NCI-H460 (cell line): ENCODE measurements around the gene HECTD1. TPM values are rescaled to one million over a fixed set of nuclear protein-coding genes. Genes with fewer than 3 reads are reported as not detected.
"Not testable (repeated sequence)": the region's sequence is repeated elsewhere in the genome, so short reads cannot be mapped to it uniquely, and the experiment has no call there.

Experiments
- DNase-seq: peaks from one replicate; pipeline ENCODE4 v3.0.0-alpha.2; 2016; ENCODE audit warnings: low read depth; ENCODE audit errors: extremely low read depth
- total RNA-seq: library from RNA; depleted of rRNA; stranded (reverse); fragments of >200 nt; shearing (Covaris generic); gene quantifications from 2 replicates; pipeline ENCODE4 v1.2.3, GENCODE V29; 2014

HECTD1 gene
- total RNA-seq, 1 experiment from 2014 or later, result 177 TPM

DNA sequence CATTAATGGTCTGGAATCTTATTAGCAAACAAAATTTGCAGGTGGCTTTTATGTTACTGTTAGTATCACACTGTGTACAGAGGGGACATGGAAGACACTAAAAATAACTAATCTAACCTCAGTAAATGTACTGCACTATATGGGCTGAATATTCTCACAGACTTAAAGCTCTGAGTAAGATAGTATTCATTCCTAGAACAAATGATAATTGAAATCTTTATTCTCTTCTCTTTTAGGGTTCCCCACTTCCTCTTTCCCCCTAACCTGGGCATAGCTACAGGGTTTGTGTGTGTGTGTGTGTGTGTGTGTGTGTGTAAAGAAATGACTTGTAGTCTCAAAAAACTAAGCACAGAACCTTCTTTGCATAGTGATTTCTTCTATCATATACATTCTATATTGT is 21.4 kb upstream of the HECTD1 start:
- DNase-seq, result no peak

GRCh38 chr14:31228533-31228932 is 20.9 kb upstream of the HECTD1 start:
- no peak for DNase-seq

- DNase-seq, result no peak
Measured at GRCh38 chr14:31224808-31225207, 17.2 kb upstream of the HECTD1 start.

GRCh38 chr14:31223331-31223730 is 15.7 kb upstream of the HECTD1 start:
- DNase-seq, result no peak

DNA sequence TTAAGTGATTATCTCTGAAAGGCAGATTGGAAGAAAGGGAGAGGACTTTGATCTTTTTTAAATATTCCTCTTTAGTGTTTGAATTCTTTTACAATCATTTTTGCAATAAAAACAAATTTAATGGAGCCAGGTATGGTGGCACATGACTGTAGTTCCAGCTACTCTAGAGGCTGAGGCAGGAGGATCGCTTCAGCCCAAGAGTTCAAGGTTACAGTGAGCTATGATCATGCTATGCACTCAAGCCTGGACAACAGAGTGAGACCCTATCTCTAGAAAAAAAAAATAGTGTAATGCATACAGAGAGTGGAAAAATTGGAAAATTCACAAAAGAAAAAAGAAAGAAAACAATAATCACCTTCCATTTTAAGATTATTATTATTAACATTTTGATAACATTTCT is 15.2 kb upstream of the HECTD1 start:
- no peak for DNase-seq

DNA sequence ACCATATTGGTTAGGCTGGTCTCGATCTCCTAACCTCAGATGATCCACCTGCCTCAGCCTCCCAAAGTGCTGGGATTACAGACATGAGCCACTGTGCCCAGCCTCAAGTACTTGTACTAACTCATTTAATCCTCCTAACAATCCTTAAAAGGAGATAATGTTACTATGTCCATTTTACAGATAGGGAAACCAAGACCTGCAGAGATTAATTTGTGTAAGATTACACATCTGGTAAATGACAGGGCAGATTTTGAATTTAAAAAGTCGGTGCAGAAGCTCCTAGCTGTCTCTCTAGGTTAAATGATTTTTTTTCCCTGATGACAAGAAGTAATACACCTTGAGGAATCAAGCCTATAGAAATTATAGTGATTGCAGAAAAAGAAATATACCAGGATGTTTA is 13.7 kb upstream of the HECTD1 start:
- no peak for DNase-seq

- no peak for DNase-seq
Measured at GRCh38 chr14:31219169-31219568, 11.6 kb upstream of the HECTD1 start.

- DNase-seq, result no peak
Measured at GRCh38 chr14:31216359-31216758, 8.8 kb upstream of the HECTD1 start.

GRCh38 chr14:31212893-31213292 is 5.3 kb upstream of the HECTD1 start:
- no peak for DNase-seq

DNA sequence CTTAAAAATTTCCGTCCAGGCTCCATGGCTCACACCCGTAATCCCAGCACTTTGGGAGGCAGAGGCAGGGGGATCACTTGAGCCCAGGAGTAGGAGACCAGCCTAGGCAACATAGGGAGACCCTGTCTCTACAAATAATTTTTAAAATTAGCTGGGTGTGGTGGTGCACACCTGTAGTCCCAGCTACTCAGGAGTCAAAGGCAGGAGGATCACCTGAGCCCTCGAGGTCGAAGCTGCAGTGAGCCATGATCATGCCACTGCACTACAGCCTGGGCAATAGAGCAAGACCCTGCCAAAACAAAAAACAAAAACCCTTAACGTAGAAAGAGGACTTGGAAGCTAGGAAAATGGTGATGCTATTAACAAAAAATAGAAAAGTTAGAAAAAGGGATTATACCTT is 2.0 kb upstream of the HECTD1 start:
- no peak for DNase-seq

GRCh38 chr14:31208546-31209424 is 1.2 kb upstream of the HECTD1 start:
- DNase-seq, result no peak

DNA sequence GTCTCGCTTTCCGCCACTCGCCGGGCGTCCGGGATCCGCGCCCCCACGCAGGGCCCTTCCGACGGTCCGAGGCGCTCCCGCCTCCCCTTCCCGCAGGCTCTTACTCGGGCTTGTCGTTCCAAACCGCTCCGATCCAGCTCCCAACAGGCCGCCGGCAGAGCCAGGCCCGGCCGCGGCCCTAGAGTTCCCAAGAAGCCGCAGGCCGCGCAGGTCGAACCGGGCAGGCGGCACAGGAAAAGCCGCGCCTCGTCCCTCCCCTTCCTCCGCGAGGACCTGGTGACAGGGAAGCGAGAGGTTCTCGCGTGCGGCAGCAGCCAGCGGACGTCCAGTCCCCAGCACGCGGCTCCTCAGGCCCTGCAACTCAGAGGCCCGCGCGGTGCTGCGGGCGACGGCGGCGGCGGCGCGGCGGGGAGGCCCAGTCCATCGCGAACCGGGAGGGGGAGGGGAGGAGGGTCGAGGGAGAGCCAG is 272 bp downstream of the HECTD1 start:
- DNase-seq, result no peak

DNA sequence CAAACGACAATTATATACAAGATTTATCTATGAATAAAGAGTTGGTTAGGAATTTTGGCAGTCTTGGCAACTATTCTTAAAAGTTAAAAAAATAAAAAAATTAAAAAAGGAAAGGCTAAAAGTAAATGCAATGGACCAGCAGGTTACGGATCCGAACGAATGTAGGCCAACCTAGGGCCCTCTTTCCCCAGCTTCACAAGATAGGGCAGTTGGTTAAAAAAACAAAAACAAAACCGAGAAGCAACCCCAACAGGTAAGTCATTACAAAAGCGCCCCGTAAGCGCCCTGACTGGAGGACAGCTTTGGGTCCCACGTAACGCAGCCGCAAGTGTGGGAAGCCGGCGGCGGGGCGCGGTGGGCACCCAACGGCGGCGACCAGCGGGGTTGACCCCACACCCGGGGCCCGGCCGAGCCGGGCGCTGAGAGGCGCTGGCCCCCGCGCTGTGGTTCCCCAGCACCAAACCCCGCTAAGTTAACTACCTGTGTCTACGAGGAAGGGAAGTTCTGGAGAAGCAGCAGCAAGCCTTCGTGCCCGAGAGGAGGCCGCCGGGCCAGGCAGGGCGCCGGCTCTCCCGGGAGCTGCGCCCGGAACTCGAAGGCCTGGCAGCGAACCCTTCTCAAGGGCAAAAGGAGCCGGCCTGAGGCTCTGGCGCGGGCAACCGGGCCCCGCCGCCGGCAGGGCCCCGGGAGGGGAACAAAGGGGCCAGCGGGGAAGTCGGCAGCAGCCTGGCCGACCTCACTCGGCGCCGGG is 882 bp downstream of the HECTD1 start:
- no peak for DNase-seq

DNA sequence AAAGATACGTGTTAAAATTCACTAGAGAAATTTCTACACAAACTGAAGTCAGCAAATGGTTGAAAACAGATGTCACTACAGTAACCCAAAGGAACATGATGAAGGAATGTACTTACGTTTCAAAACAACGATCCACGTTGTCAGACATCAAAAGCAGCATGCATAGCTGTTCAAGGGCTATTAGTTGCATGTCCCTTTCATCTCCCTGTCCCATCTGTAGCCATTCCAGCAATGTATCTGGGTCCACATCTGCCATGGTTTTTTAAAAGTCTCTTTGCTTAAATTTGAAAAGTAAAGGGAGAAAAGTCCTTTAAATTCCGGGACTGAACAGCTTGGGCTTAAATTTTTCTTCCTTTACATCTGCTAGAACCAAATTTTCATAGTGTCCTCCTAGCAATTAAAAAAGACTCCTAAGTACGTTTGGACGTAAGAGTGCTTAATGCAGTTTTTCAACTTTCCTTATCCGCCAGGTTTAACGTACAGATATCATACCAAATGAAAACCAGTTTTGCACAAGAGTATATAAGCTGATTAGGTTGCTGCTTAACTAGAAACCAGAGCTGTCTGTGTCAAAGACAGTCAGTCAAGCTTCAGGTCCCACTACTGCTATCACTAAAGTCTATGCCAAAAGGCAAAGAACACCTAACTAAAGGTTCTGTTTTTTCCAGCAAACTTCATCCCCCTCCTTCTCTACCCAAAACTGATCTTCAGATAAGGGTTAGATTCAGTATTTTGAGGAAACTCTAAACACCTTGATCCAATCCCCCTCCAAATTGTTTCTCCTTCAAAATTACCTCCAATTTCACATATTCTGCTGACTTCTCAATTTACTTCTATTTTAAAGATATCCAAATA is 1.7 kb downstream of the HECTD1 start:
- DNase-seq, result no peak

DNA sequence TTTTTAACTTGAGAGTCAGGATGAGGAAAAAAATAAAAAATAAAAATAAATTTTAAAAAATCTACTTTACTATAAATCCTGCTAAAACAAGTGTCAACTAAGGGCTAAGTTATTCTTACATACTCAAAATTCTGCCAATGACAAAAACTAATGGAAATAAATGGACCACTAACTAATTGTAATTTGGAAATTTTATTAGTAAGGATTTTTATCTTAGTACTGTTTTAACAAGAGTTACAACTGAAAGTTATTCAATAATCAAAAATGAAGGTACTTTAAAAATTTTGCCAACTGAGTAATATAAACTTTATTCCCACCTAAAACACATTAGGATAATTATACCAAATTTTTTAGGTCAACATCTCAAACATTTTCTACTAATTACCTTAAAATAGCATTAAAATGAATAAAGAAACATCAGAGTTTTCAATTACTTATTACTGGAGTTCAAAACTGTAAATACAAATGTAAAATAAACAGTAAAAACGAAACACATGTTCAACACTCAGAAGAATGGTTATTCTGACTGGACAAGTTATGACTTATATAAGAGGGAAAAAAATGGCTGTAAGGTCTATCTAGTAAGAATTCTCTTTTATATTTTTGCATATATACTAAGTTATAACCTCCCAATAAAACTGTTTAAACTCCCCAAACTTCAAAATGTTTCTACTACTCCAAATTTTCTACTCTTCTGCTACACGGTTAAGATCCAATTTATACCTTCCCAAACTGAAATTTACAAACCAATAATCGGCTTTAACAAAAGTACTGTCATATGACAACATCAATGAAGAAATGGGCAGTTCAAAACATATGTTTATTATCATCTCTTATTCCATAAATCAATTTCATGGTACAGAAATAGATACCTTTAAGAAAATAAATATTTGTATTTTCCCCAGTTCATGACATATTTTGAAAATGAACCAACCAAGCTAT is 2.7 kb downstream of the HECTD1 start:
- no peak for DNase-seq

- DNase-seq, result not testable (repeated sequence)
Measured at GRCh38 chr14:31203899-31204592, 3.5 kb downstream of the HECTD1 start.

GRCh38 chr14:31203414-31203742 is 4.2 kb downstream of the HECTD1 start:
- DNase-seq, result no peak

DNA sequence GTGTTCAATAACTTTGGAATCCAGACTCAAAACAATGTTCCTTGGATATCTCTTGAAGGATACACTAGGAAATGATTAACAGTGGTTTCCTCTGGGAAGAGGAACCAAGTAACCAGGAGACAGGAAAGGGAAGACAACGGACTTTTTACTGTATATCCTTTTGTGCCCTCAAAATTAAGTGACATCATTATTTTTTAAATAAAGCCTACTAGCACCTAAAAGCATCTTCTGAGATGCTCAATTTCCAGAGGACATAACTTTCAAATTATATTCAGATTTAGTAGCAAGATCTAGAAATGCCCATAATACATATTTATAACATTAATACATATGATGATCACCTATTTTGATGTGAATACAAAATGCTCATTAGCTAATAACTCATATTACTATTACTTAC is 6.5 kb downstream of the HECTD1 start:
- no peak for DNase-seq

DNA sequence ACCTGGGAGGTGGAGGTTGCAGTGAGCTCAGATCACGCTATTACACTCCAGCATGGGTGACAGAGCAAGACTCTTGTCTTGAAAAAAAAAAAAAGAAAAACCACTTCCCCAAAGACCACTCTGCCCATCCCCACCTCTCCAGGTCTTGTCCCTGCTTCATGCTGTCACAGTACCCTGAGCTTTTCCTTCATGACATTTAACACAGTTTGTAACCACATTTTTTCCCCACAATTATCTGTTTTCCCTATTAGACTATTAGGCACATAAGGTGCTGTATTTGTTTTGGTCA is 6.9 kb downstream of the HECTD1 start:
- DNase-seq, result no peak

DNA sequence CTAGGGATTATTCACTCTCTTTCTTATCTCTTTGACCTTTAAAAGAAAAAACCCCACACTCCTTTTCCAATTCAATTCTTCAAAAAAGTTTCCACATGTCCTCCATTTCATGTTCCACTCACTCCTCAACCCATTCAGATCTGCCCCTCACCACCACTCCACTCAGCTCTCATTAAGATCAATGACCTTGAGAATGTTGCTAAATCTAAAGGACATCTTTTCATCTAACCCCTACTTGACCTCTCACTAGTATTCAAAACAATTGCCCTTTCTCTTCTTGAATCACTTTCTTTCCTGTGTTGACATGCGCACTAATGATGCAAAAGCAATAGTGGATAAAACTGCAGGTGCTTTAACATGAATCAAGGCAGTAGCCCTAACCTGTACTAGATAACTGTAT is 9.9 kb downstream of the HECTD1 start:
- no peak for DNase-seq
